Measurements from ENCODE around the gene DIPK1C. TPM values are rescaled to one million over a fixed set of nuclear protein-coding genes. Genes with fewer than 3 reads are reported as not detected.

Gene DIPK1C
- total RNA-seq, 1 donor from 2014 or later: not detected

DNA sequence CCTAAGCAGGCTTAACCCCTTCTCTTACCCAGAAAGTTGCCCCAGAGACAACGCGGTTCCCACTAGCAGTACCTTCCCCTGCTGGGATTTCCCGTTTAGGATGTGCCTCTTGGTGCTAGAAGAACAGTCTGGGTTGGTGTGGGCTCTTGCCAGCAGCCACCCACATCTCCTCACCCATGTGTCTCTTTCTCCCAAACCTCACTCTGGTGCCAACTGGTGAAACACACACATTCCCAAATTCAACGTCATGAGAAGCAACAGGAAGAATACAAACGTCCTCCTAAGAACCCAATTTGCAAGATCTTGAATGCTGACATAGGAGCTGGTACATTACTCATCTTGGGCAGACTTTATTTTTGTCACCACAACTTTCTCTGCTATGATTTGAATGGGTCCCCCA, 36.2 kb downstream of the DIPK1C start:
- intact Hi-C loops (cut with DNase I): no loop called here
- ATAC-seq: no peak
- Histone ChIP-seq H3K4me3 (no peak overlapping the region), H3K9me3 (peaks cover 5% of the 10 kb centered on the region), H3K27me3 (ENCODE audit: low read depth) (no peaks in the 10 kb centered on the region), H3K27ac (no peak overlapping the region), H3K36me3 (no peaks in the 10 kb centered on the region), H3K4me1 (no peaks in the 10 kb centered on the region)
- no peak for TF ChIP-seq CTCF (IDR thresholded peaks at IDR 0.05)
- DNase-seq: no peak

DNA sequence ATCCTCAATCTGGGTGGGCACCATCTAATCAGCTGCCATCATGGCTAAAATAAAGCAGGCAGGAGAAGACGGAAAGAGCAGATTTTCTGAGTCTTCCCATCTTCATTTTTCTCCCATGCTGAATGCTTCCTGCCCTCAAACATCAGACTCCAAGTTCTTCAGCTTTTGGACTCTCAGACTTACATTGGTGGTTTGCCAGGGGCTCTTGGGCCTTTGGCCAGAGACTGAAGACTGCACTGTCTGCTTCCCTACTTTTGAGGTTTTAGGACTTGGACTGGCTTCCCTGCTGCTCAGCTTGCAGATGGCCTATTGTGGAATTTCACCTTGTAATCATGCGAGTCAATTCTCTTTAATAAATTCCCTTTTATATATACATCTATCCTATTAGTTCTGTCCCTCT, 36.6 kb downstream of the DIPK1C start:
- no peak for TF ChIP-seq CTCF (IDR thresholded peaks at IDR 0.05)
- H3K9me3 ChIP-seq: peaks cover 2% of the 10 kb centered on the region
- H3K36me3 ChIP-seq: no peaks in the 10 kb centered on the region
- H3K4me3 ChIP-seq: no peak overlapping the region
- no peak for DNase-seq
- H3K4me1 ChIP-seq: no peaks in the 10 kb centered on the region
- no peak for ATAC-seq
- intact Hi-C loops (cut with DNase I): no loop called here
- H3K27ac ChIP-seq: no peak overlapping the region
- H3K27me3 ChIP-seq (ENCODE audit: low read depth): no peaks in the 10 kb centered on the region

- ATAC-seq (no peak), DNase-seq (no peak)
- no peaks in the 10 kb centered on the region for H3K4me1 ChIP-seq
- no peak for TF ChIP-seq CTCF (IDR thresholded peaks at IDR 0.05)
- H3K4me3 ChIP-seq: no peak overlapping the region
- no peaks in the 10 kb centered on the region for H3K9me3 ChIP-seq
- no peak overlapping the region for H3K27ac ChIP-seq
- H3K27me3 ChIP-seq (ENCODE audit: low read depth): no peaks in the 10 kb centered on the region
- H3K36me3 ChIP-seq: no peaks in the 10 kb centered on the region
- intact Hi-C loops (cut with DNase I): no loop called here
Measured at GRCh38 chr18:74419761-74420160, 37.3 kb downstream of the DIPK1C start.

- no peaks in the 10 kb centered on the region for H3K9me3 ChIP-seq
- H3K4me3 ChIP-seq: no peak overlapping the region
- TF ChIP-seq CTCF (IDR thresholded peaks at IDR 0.05): no peak
- H3K4me1 ChIP-seq: no peaks in the 10 kb centered on the region
- no peak overlapping the region for H3K27ac ChIP-seq
- intact Hi-C loops (cut with DNase I): no loop called here
- no peaks in the 10 kb centered on the region for H3K36me3 ChIP-seq
- DNase-seq (no peak), ATAC-seq (no peak)
- no peaks in the 10 kb centered on the region for H3K27me3 ChIP-seq (ENCODE audit: low read depth)
Measured at GRCh38 chr18:74418023-74418422, 39.1 kb downstream of the DIPK1C start.

DNA sequence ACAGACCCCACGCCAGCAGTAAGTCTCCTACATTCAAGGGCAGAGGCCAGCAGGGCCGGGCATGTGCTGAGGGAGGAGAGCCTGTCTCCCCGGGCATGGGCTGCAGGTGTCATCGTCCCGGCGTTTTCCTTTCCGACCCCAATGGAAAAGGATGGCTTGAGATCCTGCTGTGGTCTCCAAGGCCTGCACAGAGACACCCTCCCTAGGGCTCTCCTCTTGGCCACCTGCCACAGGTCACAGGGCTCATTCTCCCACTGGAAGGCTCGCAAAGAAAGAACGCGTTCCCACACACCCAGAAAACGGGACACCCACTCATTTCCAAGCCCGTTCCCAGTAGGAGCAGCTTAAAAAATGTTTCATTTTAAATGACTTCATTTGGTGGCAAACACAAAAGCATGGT, 41.0 kb downstream of the DIPK1C start:
- no peak for ATAC-seq
- DNase-seq: no peak
- no peaks in the 10 kb centered on the region for H3K9me3 ChIP-seq

More for the DNA sequence above, 41.0 kb downstream of the DIPK1C start:
- H3K4me3 ChIP-seq: no peak overlapping the region
- peaks cover 15% of the 10 kb centered on the region for H3K27me3 ChIP-seq (ENCODE audit: low read depth)
- H3K27ac ChIP-seq: no peak overlapping the region
- no peak for TF ChIP-seq CTCF (IDR thresholded peaks at IDR 0.05)
- no peaks in the 10 kb centered on the region for H3K4me1 ChIP-seq
- no peaks in the 10 kb centered on the region for H3K36me3 ChIP-seq
- intact Hi-C loops (cut with DNase I): no loop called here

All from lower lobe of right lung (tissue), 2 donors.